Body of pancreas (tissue), 4 donors: ENCODE results near the gene EFNA2.

Source experiments
- POLR2A ChIP-seq, 3 donors: fragments of 450-650 bp; IDR thresholded peaks; one replicate each; pipeline ENCODE4 v1.6.1; 2016; ENCODE audit warnings: antibody characterized with exemption in 3 of 3, mild to moderate bottlenecking in 2 of 3
- TF ChIP-seq, protein P1 (sequence below), 7 experiments: fragments of 450-650 bp in 4 of 7; fragments of 200-600 bp in 3 of 7; sonication (generic) in 3 of 7; IDR thresholded peaks; one replicate each; pipeline ENCODE4 v1.5.1; 2016 to 2019; ENCODE audit warnings: antibody characterized with exemption in 7 of 7

DNA sequence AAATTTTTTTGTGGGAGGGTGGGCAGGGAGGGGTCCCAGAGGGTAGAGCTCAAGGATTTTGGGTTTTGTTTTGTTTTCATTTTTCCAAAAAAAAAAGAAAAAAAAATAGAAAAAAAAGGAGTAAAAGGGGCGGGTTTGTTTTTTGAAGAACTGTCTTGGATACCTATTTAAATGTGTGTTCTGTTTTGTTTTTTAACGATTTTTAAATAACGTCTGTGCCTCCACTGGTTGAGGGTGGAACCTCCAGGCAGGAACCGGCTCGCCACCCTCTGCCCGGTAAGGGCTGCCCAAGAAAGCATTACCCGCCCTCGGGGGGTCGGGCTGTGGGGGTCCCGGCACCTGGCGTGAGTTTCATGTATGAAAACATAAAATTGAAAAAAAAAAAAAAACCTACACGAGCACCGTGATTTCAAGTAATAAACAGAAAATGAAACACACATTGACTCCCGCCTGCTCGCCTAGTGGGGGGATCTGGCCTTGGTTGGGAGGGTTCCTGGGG lies 26.9 kb upstream of the EFNA2 start:
- TF ChIP-seq, protein P1, sequence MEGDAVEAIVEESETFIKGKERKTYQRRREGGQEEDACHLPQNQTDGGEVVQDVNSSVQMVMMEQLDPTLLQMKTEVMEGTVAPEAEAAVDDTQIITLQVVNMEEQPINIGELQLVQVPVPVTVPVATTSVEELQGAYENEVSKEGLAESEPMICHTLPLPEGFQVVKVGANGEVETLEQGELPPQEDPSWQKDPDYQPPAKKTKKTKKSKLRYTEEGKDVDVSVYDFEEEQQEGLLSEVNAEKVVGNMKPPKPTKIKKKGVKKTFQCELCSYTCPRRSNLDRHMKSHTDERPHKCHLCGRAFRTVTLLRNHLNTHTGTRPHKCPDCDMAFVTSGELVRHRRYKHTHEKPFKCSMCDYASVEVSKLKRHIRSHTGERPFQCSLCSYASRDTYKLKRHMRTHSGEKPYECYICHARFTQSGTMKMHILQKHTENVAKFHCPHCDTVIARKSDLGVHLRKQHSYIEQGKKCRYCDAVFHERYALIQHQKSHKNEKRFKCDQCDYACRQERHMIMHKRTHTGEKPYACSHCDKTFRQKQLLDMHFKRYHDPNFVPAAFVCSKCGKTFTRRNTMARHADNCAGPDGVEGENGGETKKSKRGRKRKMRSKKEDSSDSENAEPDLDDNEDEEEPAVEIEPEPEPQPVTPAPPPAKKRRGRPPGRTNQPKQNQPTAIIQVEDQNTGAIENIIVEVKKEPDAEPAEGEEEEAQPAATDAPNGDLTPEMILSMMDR (IDR thresholded peaks at IDR 0.05): peak in 1 of 7 experiments; percentile 4
- no peak for TF ChIP-seq POLR2A (IDR thresholded peaks at IDR 0.05)
